ENCODE data around the gene OTOS. TPM values are rescaled to one million over a fixed set of nuclear protein-coding genes. Genes with fewer than 3 reads are reported as not detected.

The OTOS gene
- total and polyA plus RNA-seq, 2 of the 4 experiments (the other 2 are of a cell fraction): 0.34 TPM; not detected in 1

GRCh38 chr2:240147911-240148587, 7.6 kb upstream of the OTOS start:
- ATAC-seq (ENCODE audit: low read depth): no peak

More at GRCh38 chr2:240147911-240148587, 7.6 kb upstream of the OTOS start:
- H3K4me3 ChIP-seq (ENCODE audit: insufficient read depth, low read depth, low read length): no peak overlapping the region
- H3K27ac ChIP-seq (ENCODE audit: insufficient read depth, low read length): no peak overlapping the region
- DNase-seq: no peak
- H3K9ac ChIP-seq (ENCODE audit: low read depth, low read length): no peak overlapping the region
- intact Hi-C loops (cut with micrococcal nuclease): no loop called here
- no peak overlapping the region for H2BK15ac ChIP-seq (ENCODE audit: low read depth, low read length)
- H3K14ac ChIP-seq (replicated peaks; ENCODE audit: low read depth, low read length): no peak overlapping the region
- no peaks in the 10 kb centered on the region for H3K36me3 ChIP-seq (ENCODE audit: control insufficient read depth, insufficient read depth, low read length)
- no peak overlapping the region for H3K4ac ChIP-seq (ENCODE audit: low read depth, low read length)
- dilution Hi-C loops (cut with HindIII; ENCODE audit: low sequenced_read_pairs, unreplicated experiment): no loop called here
- H3K56ac ChIP-seq (ENCODE audit: extremely low read depth, insufficient read depth, low read length): no peak overlapping the region
- H3K27me3 ChIP-seq (ENCODE audit: control insufficient read depth, insufficient read depth, low read length): peaks cover 19% of the 10 kb centered on the region
- H2BK120ac ChIP-seq (ENCODE audit: low read depth, low read length): no peak overlapping the region
- H3K4me1 ChIP-seq (ENCODE audit: control insufficient read depth, insufficient read depth, low read length): no peaks in the 10 kb centered on the region
- H4K91ac ChIP-seq (ENCODE audit: insufficient read depth, low read depth, low read length): no peak overlapping the region
- H4K8ac ChIP-seq (ENCODE audit: low read depth in 2 of 2, low read length in 2 of 2): no peak overlapping the region
- H2BK5ac ChIP-seq (ENCODE audit: low read depth, low read length, poor library complexity, severe bottlenecking): peak overlapping the region; percentile 63
- TF ChIP-seq MAZ (IDR thresholded peaks at IDR 0.05; ENCODE audit: borderline replicate concordance, low read depth, low read length): no peak
- no peak for TF ChIP-seq CTCF (conservative IDR thresholded peaks at IDR 0.05; ENCODE audit: low read depth, low read length)
- no peak overlapping the region for H4K5ac ChIP-seq (ENCODE audit: low read depth, low read length)
- peaks cover 6% of the 10 kb centered on the region; the same call in 1 of the 2 replicates for H3K9me1 ChIP-seq (ENCODE audit: insufficient read depth, low read length)
- in situ Hi-C loops (cut with MboI; ENCODE audit: low sequenced_read_pairs): loop anchor here (25.0 kb wide), 1 partner anchor 1111 kb away; no protein-coding TSS in a partner anchor
- H3K4me2 ChIP-seq (ENCODE audit: low read depth, low read length): no peak overlapping the region
- ChIA-PET CTCF (no interaction called here), POLR2A (ENCODE audit: unreplicated experiment) (no interaction called here)
- no peak overlapping the region for H2BK20ac ChIP-seq (ENCODE audit: low read depth, low read length)
- no peak overlapping the region for H3K18ac ChIP-seq (ENCODE audit: low read depth, low read length)
- 0 out of 2 replicates have a peak, but pooled peaks cover 1% of the 10 kb centered on the region for H3K9me3 ChIP-seq (ENCODE audit: control insufficient read depth, insufficient read depth, low read length)
- BruUV-seq (replicated peaks): no TSS peak
- no peak overlapping the region for H2AK9ac ChIP-seq (replicated peaks; ENCODE audit: low read depth, low read length, poor library complexity)
- WGBS, 2 experiments (ENCODE audit: extremely low coverage in 2 of 2, insufficient read length in 1 of 2): 89% methylated on average over 6 of the region's 20 CpGs; no CpG with 5 or more reads in 1 of the 2 experiments
- no peaks in the 10 kb centered on the region for H3K79me1 ChIP-seq (ENCODE audit: low read depth in 1 of 2, low read length in 2 of 2)
- no peak overlapping the region for H2AFZ ChIP-seq (replicated peaks; ENCODE audit: low read length, poor library complexity)
- no peak overlapping the region for H3K23ac ChIP-seq (ENCODE audit: low read depth, low read length)
- H2AK5ac ChIP-seq (ENCODE audit: low read depth, low read length): no peak overlapping the region
- H4K20me1 ChIP-seq (ENCODE audit: insufficient read depth, low read length): peaks cover 4% of the 10 kb centered on the region; the same call in 1 of the 2 replicates

Data from IMR-90 (cell line).